Stimulated activated naive B cell treated with anti-CD40 and anti-IgM and Interleukin-4, amounts not matched to agents 10 μg/mL and 1 μg/mL and 100 μg/mL, for 72 hours (primary cell): ENCODE data around the gene SAT2.

Experiments
- ATAC-seq, 2 donors: fragments of 150-1000 bp; cut with Tn5 transposase; replicated peaks; 2 replicates each; pipeline ENCODE4 v1.10.0; 2021; ENCODE audit warnings: moderate library complexity in 1 of 2
- DNase-seq: peaks from one replicate; pipeline ENCODE4 v3.0.0; 2021
- H3K27ac Mint-ChIP-seq: one replicate; pipeline ENCODE4 v1.8.0; 2022; ENCODE audit warnings: mild to moderate bottlenecking, mixed read lengths
- H3K27me3 Mint-ChIP-seq, 2 donors: one replicate each; pipeline ENCODE4 v1.8.0; 2022; ENCODE audit warnings: mixed read lengths in 2 of 2
- H3K36me3 Mint-ChIP-seq, 2 donors: one replicate each; pipeline ENCODE4 v1.8.0; 2022; ENCODE audit warnings: mixed read lengths in 2 of 2, mild to moderate bottlenecking in 1 of 2
- H3K4me1 Mint-ChIP-seq, 2 donors: one replicate each; pipeline ENCODE4 v1.8.0; 2022; ENCODE audit warnings: mixed read lengths in 2 of 2, mild to moderate bottlenecking in 1 of 2
- H3K4me3 Mint-ChIP-seq, 2 donors: one replicate each; pipeline ENCODE4 v1.8.0; 2022; ENCODE audit warnings: mild to moderate bottlenecking in 2 of 2, mixed read lengths in 2 of 2, moderate library complexity in 1 of 2
- H3K9me3 Mint-ChIP-seq, 2 donors: one replicate each; pipeline ENCODE4 v1.8.0; 2022; ENCODE audit warnings: mixed read lengths in 2 of 2, mild to moderate bottlenecking in 1 of 2

Gene SAT2

DNA sequence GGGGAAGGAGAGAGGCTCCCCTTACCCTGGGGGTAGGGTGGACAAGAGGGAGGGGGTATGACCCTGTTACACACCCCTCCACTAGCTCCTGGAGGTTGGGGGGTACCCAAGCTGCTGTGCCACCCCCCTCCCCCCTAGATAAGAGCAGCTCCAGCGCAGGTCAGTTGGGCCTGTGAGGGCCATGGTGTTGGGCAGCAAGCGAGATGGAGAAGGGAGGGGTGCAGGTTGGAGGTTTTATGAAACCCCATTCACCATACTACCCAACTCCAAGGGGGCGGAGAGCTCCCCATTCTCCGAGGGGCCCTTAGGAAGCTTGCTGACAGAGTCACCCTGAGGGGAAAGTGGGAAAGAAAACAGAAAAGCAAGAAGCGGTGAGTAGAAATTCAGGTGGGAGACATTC is 36.0 kb downstream of the SAT2 start:
- no peak for ATAC-seq
- DNase-seq, result no peak
- Mint-ChIP-seq H3K36me3 (peaks cover 60 to 74% of the 10 kb centered on the region in 2 donors), H3K27me3 (no peaks in the 10 kb centered on the region), H3K4me1 (peaks cover 0 to 26% of the 10 kb centered on the region in 2 donors), H3K4me3 (no peak overlapping the region), H3K27ac (no peak overlapping the region), H3K9me3 (no peaks in the 10 kb centered on the region)

DNA sequence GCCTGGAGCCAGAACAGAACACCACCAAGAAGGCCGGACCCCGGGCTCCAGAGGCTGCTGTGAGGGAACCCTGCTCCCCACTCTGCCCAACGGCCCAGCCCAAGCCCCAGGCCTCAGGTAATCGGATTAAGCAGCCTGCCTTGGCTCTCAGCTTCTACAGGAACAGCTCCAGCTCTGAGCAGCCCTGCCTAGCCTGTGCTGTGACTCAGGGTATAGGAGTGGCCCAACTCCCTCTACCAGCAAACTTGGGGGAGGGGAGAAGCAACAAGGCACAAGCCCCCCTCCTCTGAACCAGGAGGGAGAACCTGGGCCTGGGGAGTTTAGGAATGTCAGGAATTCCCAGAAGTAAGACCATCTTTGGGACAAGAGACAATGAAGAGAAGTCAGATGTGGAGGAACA is 36.9 kb downstream of the SAT2 start:
- H3K9me3 Mint-ChIP-seq, result no peaks in the 10 kb centered on the region
- H3K27me3 Mint-ChIP-seq, result no peaks in the 10 kb centered on the region
- H3K36me3 Mint-ChIP-seq, result peaks cover 59 to 73% of the 10 kb centered on the region in 2 donors
- DNase-seq, result no peak
- ATAC-seq, result no peak
- no peak overlapping the region for H3K27ac Mint-ChIP-seq
- no peak overlapping the region for H3K4me3 Mint-ChIP-seq
- peaks cover 2 to 29% of the 10 kb centered on the region in 2 donors for H3K4me1 Mint-ChIP-seq

DNA sequence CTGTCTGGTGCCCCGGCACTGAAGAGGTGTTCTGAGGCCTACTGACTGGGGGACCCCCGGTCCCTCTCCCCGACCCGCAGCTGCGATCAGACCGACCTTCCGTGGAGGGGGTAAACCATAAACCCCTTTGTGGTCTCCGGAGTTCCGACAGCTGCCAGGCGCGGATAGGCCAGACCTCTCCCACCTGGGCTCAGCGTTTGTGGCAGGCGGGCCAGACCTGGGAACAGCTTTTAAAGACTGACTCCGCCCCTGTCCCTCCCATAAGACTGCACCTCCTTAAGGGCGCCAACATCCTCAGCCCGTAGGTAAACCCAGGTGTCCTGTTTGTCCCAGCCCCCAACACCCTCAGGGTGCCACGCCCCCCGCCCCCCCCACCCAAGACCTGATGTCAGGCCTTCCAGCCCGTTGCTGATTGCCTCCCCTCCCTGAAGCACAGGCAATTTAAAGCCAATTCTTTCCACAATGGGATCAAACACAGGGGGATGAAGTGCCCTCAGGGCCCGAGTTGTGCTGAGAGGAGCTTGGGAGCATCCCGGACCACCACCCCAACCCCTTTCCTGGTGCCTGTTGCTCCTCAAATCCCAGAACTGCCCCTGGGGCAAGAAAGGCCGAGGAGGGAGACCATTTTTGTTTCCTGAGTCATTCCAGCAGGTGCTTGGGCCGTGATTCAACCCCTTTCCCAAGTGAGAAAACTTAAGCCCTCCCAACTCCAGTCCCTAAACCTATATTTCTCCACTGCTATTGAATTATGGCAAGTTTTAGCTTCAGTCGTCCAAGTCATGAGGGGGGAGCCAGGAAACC is 37.5 kb downstream of the SAT2 start, which contains the start of gene SOX15:
SOX15 (minus strand) TSS at position 204 of the 801 bp plus-strand sequence. CDS start 418 bp downstream, outside the sequence.
- no peaks in the 10 kb centered on the region for H3K27me3 Mint-ChIP-seq
- peak within 1 kb of the TSS; percentile 51 for H3K27ac Mint-ChIP-seq
- no peak for DNase-seq
- no peak within 1 kb of the TSS for H3K4me3 Mint-ChIP-seq
- peak in 1 of 2 donors; percentile 15 for ATAC-seq
- H3K36me3 Mint-ChIP-seq, result peaks cover 56 to 70% of the 10 kb centered on the region in 2 donors
- H3K9me3 Mint-ChIP-seq, result no peaks in the 10 kb centered on the region
- H3K4me1 Mint-ChIP-seq, result peaks cover 3 to 35% of the 10 kb centered on the region in 2 donors

DNA sequence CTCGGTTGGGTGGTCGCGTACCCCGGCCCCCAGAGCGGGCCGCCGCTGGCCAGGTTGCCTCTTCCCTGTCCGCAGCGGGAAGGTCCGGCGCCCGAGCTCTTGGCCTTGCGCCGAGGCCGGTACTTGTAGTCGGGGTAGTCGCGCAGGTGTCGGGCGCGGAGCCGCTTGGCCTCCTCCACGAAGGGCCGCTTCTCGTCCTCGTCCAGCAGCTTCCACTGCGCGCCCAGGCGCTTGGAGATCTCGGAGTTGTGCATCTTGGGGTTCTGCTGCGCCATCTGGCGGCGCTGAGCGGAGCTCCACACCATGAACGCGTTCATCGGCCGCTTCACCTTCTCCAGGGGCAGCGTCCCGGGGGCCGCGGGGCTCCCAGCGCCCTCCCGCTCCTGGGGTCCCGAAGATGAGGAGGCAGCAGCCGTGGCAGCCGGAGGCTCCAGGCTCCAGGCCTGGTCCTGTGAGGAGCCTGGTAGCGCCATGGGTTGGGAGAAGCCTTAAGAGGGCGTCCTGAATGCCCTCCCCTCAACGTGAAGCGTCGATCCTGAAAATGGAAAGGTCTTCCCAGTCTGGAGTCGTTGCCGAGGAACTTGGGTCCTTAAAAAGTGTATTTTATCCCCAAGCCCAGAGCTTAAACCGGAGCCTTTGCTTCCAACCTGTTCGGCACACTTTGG is 38.3 kb downstream of the SAT2 start:
- peak; percentile 48 for DNase-seq
- Mint-ChIP-seq H3K27me3 (no peaks in the 10 kb centered on the region), H3K9me3 (no peaks in the 10 kb centered on the region), H3K36me3 (peaks cover 61 to 72% of the 10 kb centered on the region in 2 donors), H3K4me1 (peaks cover 8 to 43% of the 10 kb centered on the region in 2 donors), H3K4me3 (no peak overlapping the region), H3K27ac (no peak overlapping the region)
- ATAC-seq, result peak; percentile 90 to 92

DNA sequence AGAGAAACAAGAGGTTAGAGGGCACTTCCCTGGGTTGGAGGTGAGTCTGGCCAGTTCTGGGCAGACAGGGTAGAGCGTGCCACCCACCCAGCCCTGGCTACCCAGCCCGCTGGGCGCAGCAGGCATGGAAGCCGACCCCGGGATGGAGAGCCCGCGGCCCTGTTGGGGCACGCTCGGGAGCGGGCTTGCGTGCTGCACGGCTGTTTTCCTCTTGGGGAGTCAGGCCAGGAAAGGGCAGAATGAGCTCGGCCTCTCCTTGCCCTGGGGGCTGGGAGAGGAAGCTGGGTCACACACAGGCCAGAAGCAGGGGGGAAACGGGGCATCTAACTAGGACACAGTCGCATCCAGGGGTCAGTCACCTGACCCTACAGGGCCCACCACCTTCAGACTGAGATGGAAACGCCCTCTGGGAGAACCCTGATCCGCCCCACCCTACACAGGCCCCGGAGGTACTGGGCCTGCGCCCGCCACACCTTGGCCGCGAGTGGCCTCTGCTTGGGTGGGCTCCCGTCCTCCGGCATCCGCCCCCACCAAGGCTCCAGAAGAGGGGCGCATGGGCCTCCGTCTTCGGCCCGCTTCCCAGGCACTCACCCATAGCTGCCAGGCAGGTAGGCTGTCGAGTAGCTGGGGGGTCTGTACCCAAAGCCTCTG is 38.9 kb downstream of the SAT2 start:
- DNase-seq, result no peak
- Mint-ChIP-seq H3K9me3 (no peaks in the 10 kb centered on the region), H3K4me3 (no peak overlapping the region), H3K27me3 (no peaks in the 10 kb centered on the region), H3K4me1 (peaks cover 8 to 45% of the 10 kb centered on the region in 2 donors), H3K27ac (no peak overlapping the region), H3K36me3 (peaks cover 55 to 71% of the 10 kb centered on the region in 2 donors)
- no peak for ATAC-seq

DNA sequence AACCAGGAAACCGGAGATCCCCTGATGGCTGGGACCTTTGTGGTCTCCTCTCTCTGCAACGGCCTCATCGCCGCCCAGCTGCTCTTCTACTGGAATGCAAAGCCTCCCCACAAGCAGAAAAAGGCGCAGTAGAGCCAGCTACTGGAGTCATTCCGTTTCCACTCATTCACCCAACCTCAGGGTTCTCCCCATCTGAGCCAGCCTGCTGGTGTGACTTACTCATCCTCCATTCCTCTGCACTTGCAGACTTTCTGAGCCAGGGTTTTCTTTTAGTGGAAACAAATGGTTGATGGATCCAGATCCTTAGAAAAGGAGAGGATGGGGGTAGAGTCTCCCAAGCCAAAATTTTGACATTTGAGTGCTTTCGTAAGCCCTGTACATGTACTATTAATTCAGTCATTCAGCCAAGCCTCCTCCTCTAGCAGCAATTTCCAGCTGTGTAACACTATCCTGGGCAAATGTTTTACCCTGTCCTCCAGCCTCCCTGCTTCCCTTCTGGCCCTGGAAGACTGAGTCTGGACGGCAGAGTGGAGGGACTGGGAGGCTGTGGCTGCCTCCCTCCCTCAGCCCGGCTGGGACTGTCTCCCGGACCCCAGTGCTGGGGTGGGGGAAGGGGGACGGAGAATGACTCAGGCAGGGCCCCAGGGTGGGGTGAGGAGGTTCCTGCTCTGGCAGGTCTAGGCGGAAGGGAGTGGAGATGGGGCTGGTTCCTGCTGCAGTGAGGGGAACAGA is 40.0 kb downstream of the SAT2 start:
- Mint-ChIP-seq H3K4me3 (no peak overlapping the region), H3K36me3 (peaks cover 54 to 67% of the 10 kb centered on the region in 2 donors), H3K27me3 (no peaks in the 10 kb centered on the region), H3K27ac (peak overlapping the region; percentile 59), H3K4me1 (peaks cover 13 to 53% of the 10 kb centered on the region in 2 donors), H3K9me3 (no peaks in the 10 kb centered on the region)
- DNase-seq (no peak), ATAC-seq (no peak)

DNA sequence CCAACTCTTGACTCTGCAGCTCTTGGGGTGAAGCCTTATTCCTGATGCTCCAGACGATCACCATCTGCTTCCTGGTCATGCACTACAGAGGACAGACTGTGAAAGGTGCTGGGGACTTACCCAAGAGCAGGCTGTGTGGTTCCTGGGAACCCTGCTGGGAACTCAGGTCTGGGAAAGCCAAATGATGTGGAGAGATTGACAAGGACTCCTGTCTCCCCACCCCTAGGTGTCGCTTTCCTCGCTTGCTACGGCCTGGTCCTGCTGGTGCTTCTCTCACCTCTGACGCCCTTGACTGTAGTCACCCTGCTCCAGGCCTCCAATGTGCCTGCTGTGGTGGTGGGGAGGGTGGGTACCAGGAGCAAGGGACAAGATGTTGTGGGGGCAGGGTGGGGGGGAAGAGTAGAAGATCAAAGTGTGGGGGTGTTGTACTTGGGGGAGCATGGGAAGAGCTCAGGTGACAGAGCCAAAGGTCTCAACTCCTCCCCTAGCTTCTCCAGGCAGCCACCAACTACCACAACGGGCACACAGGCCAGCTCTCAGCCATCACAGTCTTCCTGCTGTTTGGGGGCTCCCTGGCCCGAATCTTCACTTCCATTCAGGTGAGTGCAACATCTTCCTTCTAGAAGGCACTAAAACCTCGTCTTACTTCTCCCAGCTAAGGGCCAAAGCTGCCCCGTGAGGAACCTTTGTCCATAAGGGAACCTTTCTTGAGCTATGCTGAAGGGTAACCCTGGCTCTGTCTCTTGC is 40.8 kb downstream of the SAT2 start:
- Mint-ChIP-seq H3K9me3 (no peaks in the 10 kb centered on the region), H3K4me3 (no peak overlapping the region), H3K36me3 (peaks cover 60 to 67% of the 10 kb centered on the region in 2 donors), H3K27me3 (no peaks in the 10 kb centered on the region), H3K27ac (peak overlapping the region; percentile 59), H3K4me1 (peaks cover 20 to 60% of the 10 kb centered on the region in 2 donors)
- DNase-seq (no peak), ATAC-seq (no peak)

DNA sequence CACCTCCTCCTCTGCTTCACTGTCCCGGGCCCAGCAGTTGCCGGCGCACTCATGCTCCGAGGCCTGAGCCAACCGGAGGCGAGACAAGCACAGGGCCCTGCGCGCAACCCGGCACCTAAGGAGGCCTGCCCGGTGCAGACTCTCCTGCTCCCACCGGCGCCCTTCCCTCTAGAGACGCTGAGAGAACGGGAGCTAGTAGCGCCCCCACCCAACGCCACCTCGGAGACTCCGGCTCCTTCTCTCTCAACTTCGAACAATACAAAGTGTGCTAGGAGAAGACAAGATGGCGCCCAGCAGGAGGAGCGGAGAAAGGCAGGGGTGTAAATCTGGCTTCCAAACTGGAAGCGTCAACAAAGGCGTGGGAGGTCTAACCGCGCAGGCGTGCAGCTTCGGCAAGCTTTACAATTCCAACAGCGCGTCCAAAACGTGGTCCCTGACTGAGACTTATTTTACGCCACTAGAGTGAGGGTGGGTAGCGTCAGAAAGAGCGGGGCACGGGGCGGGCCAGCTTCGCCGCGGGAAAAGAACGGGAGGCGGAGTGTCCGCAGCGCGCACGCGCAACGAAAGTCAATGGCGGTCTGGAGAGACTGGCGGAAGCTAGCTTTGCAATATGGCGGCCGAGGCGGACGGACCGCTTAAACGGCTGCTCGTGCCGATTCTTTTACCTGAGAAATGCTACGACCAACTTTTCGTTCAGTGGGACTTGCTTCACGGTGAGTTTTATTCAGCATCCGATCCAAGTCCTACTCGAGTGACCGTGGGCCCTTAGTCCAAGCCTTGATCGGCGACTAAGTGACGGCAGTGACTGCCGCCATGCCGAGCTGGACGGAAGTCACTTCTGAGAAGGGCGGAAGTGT is 44.1 kb downstream of the SAT2 start, which contains the start of gene MPDU1:
MPDU1 (plus strand) TSS at position 600 of the 857 bp plus-strand sequence; CDS start at position 611, 11 bp downstream.
- H3K27ac Mint-ChIP-seq, result peak within 1 kb of the TSS; percentile 100
- H3K36me3 Mint-ChIP-seq, result peaks cover 67 to 79% of the 10 kb centered on the region in 2 donors
- peaks cover 47 to 78% of the 10 kb centered on the region in 2 donors for H3K4me1 Mint-ChIP-seq
- no peaks in the 10 kb centered on the region for H3K9me3 Mint-ChIP-seq
- no peaks in the 10 kb centered on the region for H3K27me3 Mint-ChIP-seq
- peak within 1 kb of the TSS; percentile 95 to 97 for H3K4me3 Mint-ChIP-seq
- DNase-seq (peak; percentile 95), ATAC-seq (peak; percentile 75 to 80)

DNA sequence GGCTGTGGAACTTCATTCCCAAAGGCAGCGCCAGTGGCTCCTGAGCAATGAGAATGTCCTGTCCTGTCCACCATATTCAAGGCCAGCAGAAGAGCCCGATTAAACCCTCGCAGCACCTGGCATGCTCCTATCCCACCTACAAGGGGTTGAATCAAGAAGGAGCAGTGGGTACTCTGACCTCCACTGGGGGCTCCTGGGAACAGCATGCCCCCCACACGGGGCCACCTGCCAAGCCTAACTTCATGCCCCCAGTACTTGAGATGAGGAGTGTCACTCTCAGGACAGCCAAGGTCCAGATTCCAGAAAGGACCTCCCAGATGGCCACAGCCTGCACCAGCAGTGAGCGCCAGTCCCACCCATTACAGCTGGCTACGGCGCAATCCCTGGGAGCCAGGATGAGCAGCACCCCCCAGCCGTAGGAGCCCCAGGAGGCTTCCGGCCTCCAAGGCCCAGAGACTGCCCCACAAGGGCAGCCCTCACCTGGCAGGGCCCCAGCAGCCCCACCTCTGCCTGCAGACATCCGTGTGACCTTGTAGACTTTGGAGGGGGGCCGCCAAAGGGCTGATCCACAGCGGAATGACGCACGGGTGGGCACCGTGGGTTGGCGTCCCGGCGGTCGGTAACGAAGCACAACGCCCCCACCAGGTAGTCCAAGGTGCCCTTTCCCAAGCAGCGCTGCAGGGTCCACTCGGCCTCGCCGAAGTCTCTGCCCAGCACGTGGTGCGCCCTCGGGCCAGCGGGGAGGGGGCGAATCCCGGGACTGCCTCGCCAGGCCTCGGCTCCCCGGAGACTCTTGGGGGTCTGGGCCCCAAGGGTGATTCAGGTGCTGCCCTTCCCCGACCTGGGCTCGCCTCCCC is 45.0 kb downstream of the SAT2 start:
- H3K27ac Mint-ChIP-seq, result peak overlapping the region; percentile 100
- H3K9me3 Mint-ChIP-seq, result no peaks in the 10 kb centered on the region
- peak overlapping the region; percentile 95 to 97 for H3K4me3 Mint-ChIP-seq
- no peaks in the 10 kb centered on the region for H3K27me3 Mint-ChIP-seq
- ATAC-seq (no peak), DNase-seq (no peak)
- H3K4me1 Mint-ChIP-seq, result peaks cover 52 to 82% of the 10 kb centered on the region in 2 donors
- H3K36me3 Mint-ChIP-seq, result peaks cover 65 to 79% of the 10 kb centered on the region in 2 donors

DNA sequence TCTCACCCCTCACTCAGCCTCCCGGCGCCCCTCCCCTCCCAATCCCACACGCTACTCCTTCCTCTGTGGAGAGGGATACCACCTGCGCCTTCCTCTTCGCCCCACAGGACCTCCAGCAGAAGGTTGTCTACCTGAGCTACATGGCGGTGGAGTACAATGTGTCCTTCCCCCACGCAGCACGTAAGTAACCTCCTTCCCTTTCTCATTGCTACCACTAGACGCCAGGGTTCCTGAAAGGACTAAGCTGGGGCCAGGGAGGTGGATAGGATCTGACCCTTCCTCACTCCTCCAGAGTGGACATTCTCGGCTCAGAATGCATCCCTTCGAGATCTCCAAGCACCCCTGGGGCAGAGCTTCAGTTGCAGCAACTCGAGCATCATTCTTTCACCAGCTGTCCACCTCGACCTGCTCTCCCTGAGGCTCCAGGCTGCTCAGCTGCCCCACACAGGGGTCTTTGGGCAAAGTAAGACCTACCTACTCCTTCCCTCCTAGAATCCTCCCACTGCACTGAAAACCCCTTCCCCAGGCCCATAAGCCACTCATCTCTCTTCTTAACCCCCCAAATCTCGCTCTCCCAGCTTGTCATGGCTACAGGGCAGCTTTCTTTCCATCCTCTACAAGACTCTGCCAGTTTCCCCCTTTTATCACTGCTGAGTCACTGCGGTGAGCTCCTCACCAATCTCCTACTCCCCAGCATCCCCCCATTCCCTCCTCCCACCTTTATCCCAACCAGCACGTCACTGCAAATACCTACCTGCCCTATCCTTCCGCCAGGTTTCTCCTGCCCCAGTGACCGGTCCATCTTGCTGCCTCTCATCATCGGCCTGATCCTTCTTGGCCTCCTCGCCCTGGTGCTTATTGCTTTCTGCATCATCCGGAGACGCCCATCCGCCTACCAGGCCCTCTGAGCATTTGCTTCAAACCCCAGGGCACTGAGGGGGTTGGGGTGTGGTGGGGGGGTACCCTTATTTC is 46.7 kb downstream of the SAT2 start:
- DNase-seq (no peak), ATAC-seq (no peak)
- Mint-ChIP-seq H3K27ac (peak overlapping the region; percentile 100), H3K4me1 (peaks cover 62 to 92% of the 10 kb centered on the region in 2 donors), H3K27me3 (no peaks in the 10 kb centered on the region), H3K36me3 (peaks cover 70 to 85% of the 10 kb centered on the region in 2 donors), H3K4me3 (peak overlapping the region; percentile 15 to 56), H3K9me3 (no peaks in the 10 kb centered on the region)
